PC-3 (cell line): ENCODE data around the gene LUC7L2. TPM values are rescaled to one million over a fixed set of nuclear protein-coding genes. Genes with fewer than 3 reads are reported as not detected.

Experiments used
- ATAC-seq: fragments of 200-7000 bp; cut with Tn5 transposase; 2 replicates; pipeline ENCODE4 v1.9.1; 2020; ENCODE audit warnings: mild to moderate bottlenecking, moderate library complexity
- BruUV-seq: library from RNA; stranded (reverse); fragments of 400-500 nt; replicated peaks from 2 replicates; lab custom pipeline; 2021; lab: Mats Ljungman, UMichigan
- CTCF ChIA-PET: fragments of 300-600 bp; sonication (Branson Sonifier 250); formaldehyde crosslinking; loops from one replicate; lab custom pipeline; 2022; ENCODE audit warnings: antibody characterized with exemption; lab: Charles Lee
- POLR2A ChIA-PET: fragments of 300-600 bp; sonication (Branson Sonifier 250); formaldehyde crosslinking; loops from one replicate; lab custom pipeline; 2022; ENCODE audit warnings: antibody characterized with exemption; ENCODE audit not compliant: unreplicated experiment; lab: Charles Lee
- DNase-seq: peaks from one replicate; pipeline ENCODE4 v3.0.0-alpha.2; 2015
- H2AFZ ChIP-seq: fragments of 300-600 bp; sonication (generic); 2 replicates; pipeline ENCODE4 v1.6.0; 2016; ENCODE audit warnings: antibody characterized with exemption, low read length
- H3F3A ChIP-seq: fragments of 300-600 bp; sonication (generic); one replicate; pipeline ENCODE4 v1.6.0; 2017; ENCODE audit warnings: antibody characterized with exemption, low read length, control low read depth, mild to moderate bottlenecking; ENCODE audit not compliant: unreplicated experiment
- H3K27ac ChIP-seq: fragments of 300-600 bp; sonication (generic); 2 replicates; pipeline ENCODE4 v1.5.1; 2016; ENCODE audit warnings: mild to moderate bottlenecking, low read length
- H3K27me3 ChIP-seq: fragments of 300-600 bp; sonication (generic); 2 replicates; pipeline ENCODE4 v1.6.1; 2016; ENCODE audit warnings: low read length, mixed read lengths
- H3K36me3 ChIP-seq: fragments of 300-600 bp; sonication (generic); 2 replicates; pipeline ENCODE4 v1.6.1; 2016; ENCODE audit warnings: low read depth, mixed run types, low read length, mixed read lengths
- H3K4me1 ChIP-seq: fragments of 300-600 bp; sonication (generic); 2 replicates; pipeline ENCODE4 v1.5.1; 2016; ENCODE audit warnings: low read length; ENCODE audit not compliant: insufficient read depth
- H3K4me2 ChIP-seq: fragments of 300-600 bp; sonication (generic); 2 replicates; pipeline ENCODE4 v1.6.0; 2016; ENCODE audit warnings: low read length
- H3K4me3 ChIP-seq: fragments of 300-600 bp; sonication (generic); 2 replicates; pipeline ENCODE4 v1.5.1; 2016; ENCODE audit warnings: mild to moderate bottlenecking, low read length, mixed read lengths
- H3K79me2 ChIP-seq: fragments of 300-600 bp; sonication (generic); 2 replicates; pipeline ENCODE4 v1.6.1; 2017; ENCODE audit warnings: low read length, mixed read lengths
- H3K9ac ChIP-seq: fragments of 300-600 bp; sonication (generic); 2 replicates; pipeline ENCODE4 v1.6.0; 2016; ENCODE audit warnings: mild to moderate bottlenecking, low read length
- H3K9me2 ChIP-seq: fragments of 300-600 bp; sonication (generic); replicated peaks from 2 replicates; pipeline ENCODE4 v1.6.1; 2016; ENCODE audit warnings: mixed run types, low read length, mixed read lengths
- H3K9me3 ChIP-seq: fragments of 300-600 bp; sonication (generic); 2 replicates; pipeline ENCODE4 v1.6.1; 2016; ENCODE audit warnings: low read length, mixed read lengths
- H4K20me1 ChIP-seq: fragments of 300-600 bp; sonication (generic); 2 replicates; pipeline ENCODE4 v1.6.1; 2016; ENCODE audit warnings: low read length, mixed read lengths
- CTCF ChIP-seq: fragments of 300-600 bp; sonication (generic); conservative IDR thresholded peaks from 2 replicates; pipeline ENCODE4 v1.5.1; 2017; ENCODE audit warnings: antibody characterized with exemption, low read depth, mild to moderate bottlenecking, low read length
- EZH2 ChIP-seq: fragments of 300-600 bp; sonication (generic); IDR thresholded peaks from one replicate; pipeline ENCODE4 v1.6.1; 2017; ENCODE audit warnings: antibody characterized with exemption, mild to moderate bottlenecking, low read length; ENCODE audit not compliant: unreplicated experiment
- EZH2phosphoT487 ChIP-seq: fragments of 300-600 bp; sonication (generic); IDR thresholded peaks from 2 replicates; pipeline ENCODE4 v1.6.1; 2018; ENCODE audit warnings: mild to moderate bottlenecking, antibody characterized with exemption, low read length, borderline replicate concordance
- intact Hi-C: fragments of 100-400 bp; cut with micrococcal nuclease; formaldehyde crosslinking; loops from 2 replicates; pipeline ENCODE4 v1.9.0; 2023
- total RNA-seq: library from RNA; depleted of rRNA; stranded (reverse); fragments of >200 nt; gene quantifications from 2 replicates; pipeline ENCODE4 v1.2.3, GENCODE V29; 2014

LUC7L2 gene
- total RNA-seq, 1 experiment from 2014 or later = 67.4 TPM

- DNase-seq (no peak), ATAC-seq (no peak)
- Histone ChIP-seq H3F3A (no peaks in the 10 kb centered on the region), H3K4me1 (no peaks in the 10 kb centered on the region), H3K4me2 (no peak overlapping the region), H3K9me3 (no peaks in the 10 kb centered on the region), H2AFZ (no peak overlapping the region), H3K36me3 (peaks cover 28% of the 10 kb centered on the region), H3K9me2 (no peaks in the 10 kb centered on the region), H3K27me3 (no peaks in the 10 kb centered on the region), H3K79me2 (peaks cover 86% of the 10 kb centered on the region), H4K20me1 (peaks cover 43% of the 10 kb centered on the region; the same call in 1 of the 2 replicates), H3K9ac (no peak overlapping the region), H3K27ac (no peak overlapping the region), H3K4me3 (no peak overlapping the region)
- POLR2A ChIA-PET = no interaction called here
- no TSS peak for BruUV-seq
- TF ChIP-seq EZH2phosphoT487 = no peak
- no peak for TF ChIP-seq EZH2
- TF ChIP-seq CTCF = no peak
- CTCF ChIA-PET = no interaction called here
- intact Hi-C loops = no loop called here
Measured at GRCh38 chr7:139374246-139374645, 14.6 kb downstream of the LUC7L2 start.

GRCh38 chr7:139382439-139382838 lies 22.7 kb downstream of the LUC7L2 start:
- peaks cover 27% of the 10 kb centered on the region for H3K36me3 ChIP-seq
- intact Hi-C loops = no loop called here
- POLR2A ChIA-PET = no interaction called here
- H3K4me1 ChIP-seq = no peaks in the 10 kb centered on the region
- TF ChIP-seq EZH2phosphoT487 = no peak
- TF ChIP-seq CTCF = no peak
- TF ChIP-seq EZH2 = no peak
- CTCF ChIA-PET = no interaction called here
- no peak overlapping the region for H3K27ac ChIP-seq
- no peaks in the 10 kb centered on the region for H3F3A ChIP-seq
- DNase-seq = no peak
- no peaks in the 10 kb centered on the region for H3K27me3 ChIP-seq
- no peaks in the 10 kb centered on the region for H4K20me1 ChIP-seq
- H2AFZ ChIP-seq = no peak overlapping the region
- no peak overlapping the region for H3K9ac ChIP-seq
- H3K9me2 ChIP-seq = no peaks in the 10 kb centered on the region
- no peak overlapping the region for H3K4me2 ChIP-seq
- H3K9me3 ChIP-seq = no peaks in the 10 kb centered on the region
- no TSS peak for BruUV-seq
- no peak for ATAC-seq
- H3K4me3 ChIP-seq = no peak overlapping the region
- H3K79me2 ChIP-seq = peaks cover 35% of the 10 kb centered on the region

GRCh38 chr7:139384611-139385010 lies 24.9 kb downstream of the LUC7L2 start:
- intact Hi-C loops = no loop called here
- POLR2A ChIA-PET = no interaction called here
- H3K36me3 ChIP-seq = peaks cover 22% of the 10 kb centered on the region

More at GRCh38 chr7:139384611-139385010, 24.9 kb downstream of the LUC7L2 start:
- no peaks in the 10 kb centered on the region for H3K4me1 ChIP-seq
- DNase-seq (no peak), ATAC-seq (no peak)
- no peaks in the 10 kb centered on the region for H3F3A ChIP-seq
- no peaks in the 10 kb centered on the region; the same call in 1 of the 2 replicates for H4K20me1 ChIP-seq
- H3K27ac ChIP-seq = no peak overlapping the region
- peaks cover 46% of the 10 kb centered on the region for H3K79me2 ChIP-seq
- H3K9ac ChIP-seq = no peak overlapping the region
- BruUV-seq = no TSS peak
- CTCF ChIA-PET = no interaction called here
- no peak overlapping the region for H3K4me2 ChIP-seq
- H3K27me3 ChIP-seq = no peaks in the 10 kb centered on the region
- H2AFZ ChIP-seq = no peak overlapping the region
- H3K9me3 ChIP-seq = no peaks in the 10 kb centered on the region
- TF ChIP-seq CTCF (no peak), EZH2phosphoT487 (no peak), EZH2 (no peak)
- no peaks in the 10 kb centered on the region for H3K9me2 ChIP-seq
- no peak overlapping the region for H3K4me3 ChIP-seq
